IMR-90 (cell line): Measurements from ENCODE around the gene LMOD2. TPM values are rescaled to one million over a fixed set of nuclear protein-coding genes. Genes with fewer than 3 reads are reported as not detected.

Source experiments
- ATAC-seq: fragments of 200-7000 bp; cut with Tn5 transposase; 2 replicates; pipeline ENCODE4 v1.9.1; 2020; ENCODE audit warnings: low read depth, mild to moderate bottlenecking, moderate library complexity
- BruUV-seq: library from RNA; stranded (reverse); fragments of 400-500 nt; replicated peaks from 2 replicates; lab custom pipeline; 2021; lab: Mats Ljungman, UMichigan
- CTCF ChIA-PET: fragments of 300-600 bp; formaldehyde crosslinking; extraction: SDS; loops from one replicate; lab custom pipeline; 2021; ENCODE audit warnings: antibody characterized with exemption; lab: Yijun Ruan, JAX
- POLR2A ChIA-PET: fragments of 300-600 bp; sonication (Branson Sonifier 250); formaldehyde crosslinking; loops from one replicate; lab custom pipeline; 2022; ENCODE audit warnings: antibody characterized with exemption; ENCODE audit not compliant: unreplicated experiment; lab: Charles Lee
- DNase-seq: peaks from one replicate; pipeline ENCODE4 v3.0.0; 2013
- H2AFZ ChIP-seq: replicated peaks from 2 replicates; pipeline ENCODE3; 2013; ENCODE audit warnings: low read length, mild to moderate bottlenecking; ENCODE audit not compliant: poor library complexity
- H2AK5ac ChIP-seq: 2 replicates; pipeline ENCODE4 v1.6.1; 2013; ENCODE audit warnings: low read depth, low read length, inconsistent platforms
- H2AK9ac ChIP-seq: replicated peaks from 2 replicates; pipeline ENCODE3; 2013; ENCODE audit warnings: mild to moderate bottlenecking, low read depth, low read length, moderate library complexity; ENCODE audit not compliant: poor library complexity
- H2BK120ac ChIP-seq: 2 replicates; pipeline ENCODE4 v1.6.1; 2013; ENCODE audit warnings: low read depth, low read length, inconsistent platforms
- H2BK15ac ChIP-seq: 3 replicates; pipeline ENCODE4 v1.6.1; 2013; ENCODE audit warnings: low read depth, low read length, inconsistent platforms
- H2BK20ac ChIP-seq: 2 replicates; pipeline ENCODE4 v1.6.1; 2013; ENCODE audit warnings: low read depth, mild to moderate bottlenecking, inconsistent platforms, low read length, moderate library complexity
- H2BK5ac ChIP-seq: 2 replicates; pipeline ENCODE4 v1.6.1; 2013; ENCODE audit warnings: mild to moderate bottlenecking, low read depth, low read length, inconsistent platforms; ENCODE audit not compliant: poor library complexity, severe bottlenecking
- H3K14ac ChIP-seq: replicated peaks from 2 replicates; pipeline ENCODE4 v1.6.1; 2013; ENCODE audit warnings: low read depth, low read length, inconsistent platforms
- H3K18ac ChIP-seq: 2 replicates; pipeline ENCODE4 v1.6.1; 2013; ENCODE audit warnings: low read depth, low read length, control low read depth
- H3K23ac ChIP-seq: 2 replicates; pipeline ENCODE4 v1.6.1; 2013; ENCODE audit warnings: low read depth, low read length, inconsistent platforms
- H3K27ac ChIP-seq: 2 replicates; pipeline ENCODE4 v1.5.1; 2013; ENCODE audit warnings: mild to moderate bottlenecking, control low read depth, low read length; ENCODE audit not compliant: insufficient read depth
- H3K27me3 ChIP-seq: 2 replicates; pipeline ENCODE4 v1.6.1; 2013; ENCODE audit warnings: low read length; ENCODE audit not compliant: control insufficient read depth, insufficient read depth
- H3K36me3 ChIP-seq: 2 replicates; pipeline ENCODE4 v1.6.1; 2013; ENCODE audit warnings: low read length, mixed read lengths; ENCODE audit not compliant: control insufficient read depth, insufficient read depth
- H3K4ac ChIP-seq: 2 replicates; pipeline ENCODE4 v1.6.1; 2013; ENCODE audit warnings: low read depth, low read length, inconsistent platforms
- H3K4me1 ChIP-seq: 2 replicates; pipeline ENCODE4 v1.6.1; 2013; ENCODE audit warnings: low read length, mixed read lengths; ENCODE audit not compliant: control insufficient read depth, insufficient read depth
- H3K4me2 ChIP-seq: 2 replicates; pipeline ENCODE4 v1.6.1; 2013; ENCODE audit warnings: low read depth, mild to moderate bottlenecking, control low read depth, low read length, moderate library complexity
- H3K4me3 ChIP-seq: 2 replicates; pipeline ENCODE4 v1.5.1; 2013; ENCODE audit warnings: low read depth, mild to moderate bottlenecking, control low read depth, low read length, moderate library complexity; ENCODE audit not compliant: insufficient read depth
- H3K56ac ChIP-seq: 2 replicates; pipeline ENCODE4 v1.6.1; 2013; ENCODE audit warnings: low read length, inconsistent platforms; ENCODE audit not compliant: insufficient read depth; ENCODE audit errors: extremely low read depth
- H3K79me1 ChIP-seq, 2 experiments: 2 replicates each; pipeline ENCODE4 v1.6.1; 2013; ENCODE audit warnings: low read length in 2 of 2, inconsistent platforms in 1 of 2, low read depth in 1 of 2
- H3K9ac ChIP-seq: 2 replicates; pipeline ENCODE4 v1.6.1; 2013; ENCODE audit warnings: low read depth, low read length, control low read depth
- H3K9me1 ChIP-seq: 2 replicates; pipeline ENCODE4 v1.6.1; 2013; ENCODE audit warnings: low read length, inconsistent platforms; ENCODE audit not compliant: insufficient read depth
- H3K9me3 ChIP-seq: 2 replicates; pipeline ENCODE4 v1.6.1; 2013; ENCODE audit warnings: low read length; ENCODE audit not compliant: control insufficient read depth, insufficient read depth
- H4K20me1 ChIP-seq: 2 replicates; pipeline ENCODE4 v1.6.1; 2013; ENCODE audit warnings: low read length, inconsistent platforms; ENCODE audit not compliant: insufficient read depth
- H4K5ac ChIP-seq: 2 replicates; pipeline ENCODE4 v1.6.1; 2013; ENCODE audit warnings: mild to moderate bottlenecking, low read depth, low read length, control low read depth
- H4K8ac ChIP-seq, 2 experiments: 2 replicates each; pipeline ENCODE4 v1.6.1; 2013; ENCODE audit warnings: low read depth in 2 of 2, low read length in 2 of 2, control low read depth in 1 of 2, inconsistent platforms in 1 of 2
- H4K91ac ChIP-seq: 2 replicates; pipeline ENCODE4 v1.6.1; 2013; ENCODE audit warnings: low read depth, low read length, inconsistent platforms; ENCODE audit not compliant: insufficient read depth
- BHLHE40 ChIP-seq: fragments of 150-350 bp; IDR thresholded peaks from 2 replicates; pipeline ENCODE4 v1.6.1; 2016; ENCODE audit warnings: mild to moderate bottlenecking, low read depth, low read length
- CEBPB ChIP-seq: IDR thresholded peaks from 2 replicates; pipeline ENCODE4 v1.6.1; 2012; ENCODE audit warnings: low read depth, low read length, improper control_type of control experiment
- CTCF ChIP-seq: conservative IDR thresholded peaks from 2 replicates; pipeline ENCODE4 v1.5.1; 2012; ENCODE audit warnings: mild to moderate bottlenecking, low read depth, low read length, improper control_type of control experiment
- ELK1 ChIP-seq: fragments of 150-350 bp; IDR thresholded peaks from 2 replicates; pipeline ENCODE4 v1.6.1; 2016; ENCODE audit warnings: low read depth, mild to moderate bottlenecking, low read length, moderate library complexity, borderline replicate concordance
- FOS ChIP-seq: fragments of 150-350 bp; IDR thresholded peaks from 2 replicates; pipeline ENCODE4 v1.6.1; 2016; ENCODE audit warnings: low read depth, low read length
- MAFK ChIP-seq: IDR thresholded peaks from 2 replicates; pipeline ENCODE4 v1.6.1; 2012; ENCODE audit warnings: low read depth, low read length, improper control_type of control experiment
- MAZ ChIP-seq: IDR thresholded peaks from 2 replicates; pipeline ENCODE4 v1.6.1; 2012; ENCODE audit warnings: low read depth, mild to moderate bottlenecking, low read length, improper control_type of control experiment, moderate library complexity, borderline replicate concordance
- MXI1 ChIP-seq: IDR thresholded peaks from 2 replicates; pipeline ENCODE4 v1.6.1; 2012; ENCODE audit warnings: low read depth, mild to moderate bottlenecking, low read length, moderate library complexity, borderline replicate concordance
- NFE2L2 ChIP-seq: fragments of 150-350 bp; IDR thresholded peaks from 2 replicates; pipeline ENCODE4 v1.6.1; 2016; ENCODE audit warnings: low read depth, mild to moderate bottlenecking, low read length
- POLR2A ChIP-seq: IDR thresholded peaks from 2 replicates; pipeline ENCODE4 v1.6.1; 2012; ENCODE audit warnings: mild to moderate bottlenecking, low read depth, low read length
- RAD21 ChIP-seq: IDR thresholded peaks from 2 replicates; pipeline ENCODE4 v1.6.1; 2012; ENCODE audit warnings: low read length, improper control_type of control experiment
- RCOR1 ChIP-seq: IDR thresholded peaks from 2 replicates; pipeline ENCODE4 v1.6.1; 2012; ENCODE audit warnings: mild to moderate bottlenecking, low read length, improper control_type of control experiment; ENCODE audit not compliant: insufficient replicate concordance
- RFX5 ChIP-seq: IDR thresholded peaks from 2 replicates; pipeline ENCODE4 v1.8.0; 2012; ENCODE audit warnings: low read depth, mild to moderate bottlenecking, low read length, moderate library complexity
- SMC3 ChIP-seq: fragments of 150-350 bp; IDR thresholded peaks from 2 replicates; pipeline ENCODE4 v1.6.1; 2016; ENCODE audit warnings: low read depth, mild to moderate bottlenecking, antibody characterized with exemption, low read length, moderate library complexity
- WGBS, 2 experiments: methylation state at CpG; one replicate each; pipeline versions ENCODE4 v1.1.5 to v1.1.7; 2013; ENCODE audit warnings: missing lambda C conversion rate in 2 of 2; ENCODE audit not compliant: insufficient read length in 1 of 2; ENCODE audit errors: extremely low coverage in 2 of 2; 5-methylcytosine and 5-hydroxymethylcytosine counted together
- dilution Hi-C: fragments of 300-500 bp; cut with HindIII; formaldehyde crosslinking; loops from one replicate; pipeline ENCODE4 v1.14.3; 2018; ENCODE audit warnings: low sequenced_read_pairs; ENCODE audit not compliant: unreplicated experiment
- in situ Hi-C: fragments of 300-500 bp; cut with MboI; formaldehyde crosslinking; loops from 3 replicates; pipeline ENCODE4 v1.14.3; 2019; ENCODE audit warnings: low sequenced_read_pairs, inconsistent platforms, mixed read lengths
- intact Hi-C: fragments of 100-400 bp; cut with micrococcal nuclease; formaldehyde crosslinking; loops from 2 replicates; pipeline ENCODE4 v1.10.0; 2022
- polyA plus RNA-seq, 3 experiments: library from polyadenylated mRNA; depleted of rRNA; stranded (reverse); fragments of >200 nt; gene quantifications; 2 replicates each; pipeline ENCODE4 v1.2.3, GENCODE V29; 2012; ENCODE audit warnings: low replicate concordance in 1 of 3
- total RNA-seq: library from RNA; depleted of rRNA; stranded (reverse); fragments of >200 nt; gene quantifications from 2 replicates; pipeline ENCODE4 v1.2.3, GENCODE V29; 2012

LMOD2 gene
- total and polyA plus RNA-seq, 2 of the 4 experiments (the other 2 are of a cell fraction): not detected

GRCh38 chr7:123608991-123609882 is 46.4 kb upstream of the LMOD2 start:
- Histone ChIP-seq H3K4me1 (no peaks in the 10 kb centered on the region), H3K36me3 (no peaks in the 10 kb centered on the region), H3K14ac (no peak overlapping the region), H3K4me2 (no peak overlapping the region), H4K8ac (no peak overlapping the region), H3K56ac (no peak overlapping the region), H3K27ac (no peak overlapping the region), H3K79me1 (no peaks in the 10 kb centered on the region), H3K27me3 (peaks cover 2% of the 10 kb centered on the region), H4K5ac (no peak overlapping the region), H3K9ac (no peak overlapping the region), H2BK5ac (no peak overlapping the region), H4K91ac (no peak overlapping the region), H3K4ac (no peak overlapping the region), H2BK20ac (no peak overlapping the region), H2AK5ac (no peak overlapping the region), H3K9me3 (no peaks in the 10 kb centered on the region), H2BK15ac (no peak overlapping the region), H2BK120ac (no peak overlapping the region), H2AFZ (no peak overlapping the region), H3K23ac (no peak overlapping the region), H2AK9ac (no peak overlapping the region), H4K20me1 (no peaks in the 10 kb centered on the region), H3K18ac (no peak overlapping the region), H3K4me3 (no peak overlapping the region), H3K9me1 (no peaks in the 10 kb centered on the region)
- TF ChIP-seq MAFK (no peak), SMC3 (no peak), FOS (no peak), RAD21 (no peak), NFE2L2 (no peak), MXI1 (no peak), CEBPB (no peak), RFX5 (no peak), CTCF (no peak), MAZ (no peak), RCOR1 (no peak), BHLHE40 (no peak), POLR2A (no peak), ELK1 (no peak)
- CTCF ChIA-PET: interaction anchor here (0.8 kb wide), 2 partner anchors 68 to 1941 kb away, joined by 3 read pairs; no protein-coding TSS in a partner anchor
- WGBS, 2 experiments: no CpG with 5 or more reads among the region's 5 CpGs
- in situ Hi-C loops: no loop called here
- POLR2A ChIA-PET: no interaction called here
- ATAC-seq: no peak
- no peak for DNase-seq
- no TSS peak for BruUV-seq
- dilution Hi-C loops: no loop called here
- intact Hi-C loops: no loop called here
